Spleen (tissue), 7 donors: ENCODE results near the gene OSBPL10.

Experiments
- POLR2AphosphoS5 ChIP-seq, 3 donors: sonication (generic); formaldehyde crosslinking; IDR thresholded peaks; one replicate each; pipeline ENCODE4 v1.5.1; 2017; ENCODE audit warnings: antibody characterized with exemption in 3 of 3
- TF ChIP-seq, protein P1 (sequence below), 11 experiments: fragments of 200-600 bp in 7 of 11; fragments of 450-650 bp in 4 of 11; sonication (generic) in 4 of 11; IDR thresholded peaks in 8 of 11; conservative IDR thresholded peaks in 3 of 11; 1 replicate in 7 of 11; 2 replicates in 4 of 11; pipeline versions ENCODE4 v1.4.0 to v1.8.0; 2016 to 2021; ENCODE audit warnings: antibody characterized with exemption in 11 of 11, inconsistent platforms in 4 of 11, mild to moderate bottlenecking in 1 of 11
- donor health status: DM: no; HTN: no; CAD: no; lungs with moderate emphysema.
- donor health status: DM: no; HTN: no; CAD: no.
- donor health status: DM: no; HTN: no; CAD: no.

- TF ChIP-seq, protein P1, sequence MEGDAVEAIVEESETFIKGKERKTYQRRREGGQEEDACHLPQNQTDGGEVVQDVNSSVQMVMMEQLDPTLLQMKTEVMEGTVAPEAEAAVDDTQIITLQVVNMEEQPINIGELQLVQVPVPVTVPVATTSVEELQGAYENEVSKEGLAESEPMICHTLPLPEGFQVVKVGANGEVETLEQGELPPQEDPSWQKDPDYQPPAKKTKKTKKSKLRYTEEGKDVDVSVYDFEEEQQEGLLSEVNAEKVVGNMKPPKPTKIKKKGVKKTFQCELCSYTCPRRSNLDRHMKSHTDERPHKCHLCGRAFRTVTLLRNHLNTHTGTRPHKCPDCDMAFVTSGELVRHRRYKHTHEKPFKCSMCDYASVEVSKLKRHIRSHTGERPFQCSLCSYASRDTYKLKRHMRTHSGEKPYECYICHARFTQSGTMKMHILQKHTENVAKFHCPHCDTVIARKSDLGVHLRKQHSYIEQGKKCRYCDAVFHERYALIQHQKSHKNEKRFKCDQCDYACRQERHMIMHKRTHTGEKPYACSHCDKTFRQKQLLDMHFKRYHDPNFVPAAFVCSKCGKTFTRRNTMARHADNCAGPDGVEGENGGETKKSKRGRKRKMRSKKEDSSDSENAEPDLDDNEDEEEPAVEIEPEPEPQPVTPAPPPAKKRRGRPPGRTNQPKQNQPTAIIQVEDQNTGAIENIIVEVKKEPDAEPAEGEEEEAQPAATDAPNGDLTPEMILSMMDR (IDR thresholded peaks at IDR 0.05 in 8 of 11, conservative IDR thresholded peaks at IDR 0.05 in 3 of 11) = no peak
- TF ChIP-seq POLR2AphosphoS5 (IDR thresholded peaks at IDR 0.05) = no peak
Observed at GRCh38 chr3:31693346-31693745, 287.7 kb downstream of the OSBPL10 start.
